Chondrocyte (in vitro differentiated cells): ENCODE results near the gene CCR7. TPM values are rescaled to one million over a fixed set of nuclear protein-coding genes. Genes with fewer than 3 reads are reported as not detected.
"Not testable (repeated sequence)": the region's sequence is repeated elsewhere in the genome, so short reads cannot be mapped to it uniquely, and the experiment has no call there.

Experiments
- DNase-seq: peaks from one replicate; pipeline ENCODE4 v3.0.0; 2021; ENCODE audit warnings: mixed read lengths, low spot score
- H3K27ac Mint-ChIP-seq: one replicate; pipeline ENCODE4 v1.8.0; 2021; ENCODE audit warnings: mild to moderate bottlenecking, moderate library complexity, mixed read lengths; ENCODE audit not compliant: unreplicated experiment
- H3K27me3 Mint-ChIP-seq: 2 replicates; pipeline ENCODE4 v1.8.0; 2021; ENCODE audit warnings: low read depth, mixed read lengths
- H3K36me3 Mint-ChIP-seq: 2 replicates; pipeline ENCODE4 v1.8.0; 2021; ENCODE audit warnings: low read depth, mixed read lengths
- H3K4me1 Mint-ChIP-seq: 2 replicates; pipeline ENCODE4 v1.8.0; 2021; ENCODE audit warnings: low read depth, mild to moderate bottlenecking, mixed read lengths
- H3K4me3 Mint-ChIP-seq: one replicate; pipeline ENCODE4 v1.8.0; 2021; ENCODE audit warnings: mild to moderate bottlenecking, moderate library complexity, mixed read lengths; ENCODE audit not compliant: unreplicated experiment
- H3K9me3 Mint-ChIP-seq: 2 replicates; pipeline ENCODE4 v1.8.0; 2021; ENCODE audit warnings: low read depth, mixed read lengths
- CTCF ChIP-seq: fragments of 200-600 bp; sonication (generic); IDR thresholded peaks from 2 replicates; pipeline ENCODE4 v1.5.0; 2021; ENCODE audit warnings: antibody characterized with exemption, mild to moderate bottlenecking, moderate library complexity
- total RNA-seq: library from RNA; stranded (reverse); gene quantifications from 3 replicates; pipeline ENCODE4 v1.2.1, GENCODE V29; 2021

CCR7 gene
- total RNA-seq, 1 donor from 2014 or later: not detected

DNA sequence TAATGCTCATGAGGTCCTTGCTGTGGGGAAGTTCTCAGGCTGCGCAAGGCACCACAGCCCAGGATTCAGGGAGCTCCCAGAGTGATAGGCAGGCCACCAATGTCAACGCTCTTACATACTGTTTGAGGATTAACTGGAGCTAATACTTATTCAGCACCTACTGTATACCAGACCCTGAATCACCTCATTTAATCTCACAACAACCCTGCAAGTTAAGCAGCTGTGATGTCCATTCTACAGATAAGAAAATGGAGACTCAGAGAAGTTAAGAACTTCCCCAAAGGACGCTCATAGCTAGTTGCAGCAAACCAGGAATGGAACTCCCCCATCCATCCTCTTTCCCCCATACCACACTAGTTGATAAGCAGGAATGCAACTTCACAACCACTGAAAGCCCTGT lies 25.5 kb upstream of the CCR7 start:
- no peak for TF ChIP-seq CTCF
- H3K9me3 Mint-ChIP-seq: peaks cover 12% of the 10 kb centered on the region
- no peak overlapping the region for H3K4me3 Mint-ChIP-seq
- H3K27ac Mint-ChIP-seq: no peak overlapping the region
- no peak for DNase-seq
- peaks cover 3% of the 10 kb centered on the region for H3K36me3 Mint-ChIP-seq
- no peaks in the 10 kb centered on the region for H3K4me1 Mint-ChIP-seq
- peaks cover 33% of the 10 kb centered on the region for H3K27me3 Mint-ChIP-seq

DNA sequence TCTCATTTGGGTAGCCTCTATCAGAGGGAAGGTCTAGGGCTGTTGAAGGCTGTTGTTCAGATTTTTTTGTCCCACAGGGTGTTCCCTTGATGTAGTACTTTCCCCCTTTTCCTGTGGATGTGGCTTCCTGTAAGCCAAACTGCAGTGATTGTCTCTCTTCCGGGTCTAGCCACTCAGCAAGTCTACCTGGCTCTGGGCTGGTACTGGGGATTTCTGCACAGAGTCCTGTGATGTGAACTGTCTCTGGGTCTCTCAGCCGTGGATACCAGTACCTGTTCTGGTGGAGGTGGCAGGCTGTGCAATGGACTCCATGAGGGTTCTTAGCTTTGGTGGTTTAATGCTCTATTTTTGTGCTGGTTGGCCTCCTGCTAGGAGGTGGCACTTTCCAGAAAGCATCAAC lies 23.3 kb upstream of the CCR7 start:
- peaks cover 10% of the 10 kb centered on the region for H3K36me3 Mint-ChIP-seq
- no peak for DNase-seq
- H3K4me3 Mint-ChIP-seq: no peak overlapping the region
- peaks cover 29% of the 10 kb centered on the region for H3K9me3 Mint-ChIP-seq
- no peak for TF ChIP-seq CTCF
- no peak overlapping the region for H3K27ac Mint-ChIP-seq
- peaks cover 48% of the 10 kb centered on the region for H3K27me3 Mint-ChIP-seq
- no peaks in the 10 kb centered on the region for H3K4me1 Mint-ChIP-seq

- not testable (repeated sequence) for H3K4me1 Mint-ChIP-seq, H3K27ac Mint-ChIP-seq, DNase-seq, H3K4me3 Mint-ChIP-seq, H3K36me3 Mint-ChIP-seq
- peaks cover 58% of the 10 kb centered on the region for H3K27me3 Mint-ChIP-seq
- H3K9me3 Mint-ChIP-seq: peaks cover 30% of the 10 kb centered on the region
These were observed 21.0 kb upstream of the CCR7 start for GRCh38 chr17:40586264-40586663.

GRCh38 chr17:40584950-40585349 lies 19.7 kb upstream of the CCR7 start:
- not testable (repeated sequence) for DNase-seq, H3K4me3 Mint-ChIP-seq, H3K4me1 Mint-ChIP-seq, H3K27ac Mint-ChIP-seq, H3K36me3 Mint-ChIP-seq
- Mint-ChIP-seq H3K27me3 (peaks cover 53% of the 10 kb centered on the region), H3K9me3 (peaks cover 30% of the 10 kb centered on the region)

DNA sequence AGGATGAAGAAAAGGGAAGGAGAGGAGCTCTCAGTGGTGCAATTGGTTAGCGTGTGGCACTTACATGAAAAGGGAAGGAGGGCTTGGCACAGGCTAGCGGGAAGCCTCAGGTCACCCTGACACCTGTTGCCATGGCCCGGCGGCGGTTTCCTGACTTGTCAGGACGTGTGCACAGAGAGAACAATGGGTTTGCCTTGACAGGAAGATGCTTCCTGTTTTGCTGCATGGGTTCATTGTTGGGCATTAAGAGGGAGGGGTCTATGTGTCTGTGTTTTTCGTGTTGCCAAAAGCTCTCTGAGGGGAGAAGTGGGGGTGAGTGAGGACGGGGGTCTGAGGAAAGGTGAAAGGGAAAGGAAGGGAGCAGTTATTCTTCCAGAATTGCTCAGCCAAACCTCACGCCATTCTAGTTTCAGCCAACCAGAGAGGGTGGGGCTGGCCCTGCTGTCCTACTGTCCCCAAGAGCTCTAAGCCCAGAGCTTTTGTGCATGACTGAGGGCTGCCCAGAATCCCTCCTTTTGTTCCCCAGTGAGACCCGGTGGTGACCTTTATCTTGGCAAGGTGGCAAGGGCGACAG lies 17.1 kb upstream of the CCR7 start:
- TF ChIP-seq CTCF: no peak
- H3K36me3 Mint-ChIP-seq: peaks cover 8% of the 10 kb centered on the region
- peaks cover 26% of the 10 kb centered on the region for H3K9me3 Mint-ChIP-seq
- H3K4me1 Mint-ChIP-seq: no peaks in the 10 kb centered on the region
- DNase-seq: no peak
- H3K27ac Mint-ChIP-seq: no peak overlapping the region
- H3K4me3 Mint-ChIP-seq: no peak overlapping the region
- peaks cover 42% of the 10 kb centered on the region for H3K27me3 Mint-ChIP-seq

DNA sequence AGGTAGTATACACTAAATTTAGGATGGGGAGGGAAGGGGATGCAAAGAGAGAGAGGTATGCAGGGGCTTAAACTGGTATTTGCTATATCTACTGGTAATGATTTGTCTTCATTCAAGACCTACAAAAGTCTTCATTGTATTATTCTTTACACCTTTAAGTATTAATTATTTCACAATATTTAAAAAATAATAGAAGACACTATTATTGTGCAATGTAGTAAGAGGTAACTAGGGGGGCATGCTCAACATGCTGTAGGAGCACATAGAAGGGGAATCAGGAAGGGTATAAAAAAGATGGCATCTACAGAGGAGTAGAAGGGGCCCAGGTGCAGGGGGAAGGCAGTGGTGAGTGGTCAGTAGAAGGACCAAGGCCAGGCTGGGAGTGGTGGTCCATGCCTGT lies 14.9 kb upstream of the CCR7 start:
- Mint-ChIP-seq H3K27me3 (peaks cover 35% of the 10 kb centered on the region), H3K36me3 (peaks cover 9% of the 10 kb centered on the region), H3K4me1 (no peaks in the 10 kb centered on the region), H3K27ac (no peak overlapping the region), H3K4me3 (no peak overlapping the region), H3K9me3 (peaks cover 20% of the 10 kb centered on the region)
- DNase-seq: no peak
- no peak for TF ChIP-seq CTCF
